Kidney glomerular epithelial cell (primary cell): ENCODE data around the gene FAM186B.

Experiments used
- DNase-seq: peaks from one replicate; lab custom pipeline; 2025; lab: John Stamatoyannopoulos, UW

The FAM186B gene

GRCh38 chr12:49537752-49538509 lies 67.5 kb downstream of the FAM186B start:
- DNase-seq, result no peak
